Kidney (tissue), 14 donors: ENCODE measurements around the gene RNF38. TPM values are rescaled to one million over a fixed set of nuclear protein-coding genes. Genes with fewer than 3 reads are reported as not detected.
A peak's percentile ranks its signal among the peaks of the same experiment; 100 is the strongest.

Experiments
- DNase-seq, 5 donors: peaks; one replicate each; pipeline ENCODE4 v3.0.0-alpha.2; 2013 to 2020
- FAIRE-seq: peaks from 2 replicates; lab custom pipeline; 2012; peaks lifted over from hg19 to GRCh38; lab: Jason Lieb, UNC
- H3K27ac ChIP-seq, 2 donors: one replicate each; pipeline ENCODE4 v1.7.0; 2013; ENCODE audit warnings: low read depth in 2 of 2, low read length in 2 of 2, inconsistent platforms in 1 of 2
- H3K27me3 ChIP-seq: one replicate; pipeline ENCODE4 v1.7.1; 2013; ENCODE audit warnings: low read length, inconsistent platforms; ENCODE audit not compliant: control insufficient read depth, insufficient read depth
- H3K36me3 ChIP-seq, 3 donors: one replicate each; pipeline versions ENCODE4 v1.7.0 to v1.7.1; 2013; ENCODE audit warnings: low read length in 3 of 3, control low read depth in 1 of 3, inconsistent platforms in 1 of 3; ENCODE audit not compliant: insufficient read depth in 3 of 3, control insufficient read depth in 2 of 3
- H3K4me1 ChIP-seq, 3 donors: one replicate each; pipeline versions ENCODE4 v1.7.0 to v1.7.1; 2013; ENCODE audit warnings: low read length in 3 of 3, inconsistent platforms in 1 of 3, low read depth in 1 of 3; ENCODE audit not compliant: control insufficient read depth in 2 of 3, insufficient read depth in 2 of 3
- H3K4me3 ChIP-seq, 3 donors: one replicate each; pipeline versions ENCODE4 v1.7.0 to v1.8.1; 2013; ENCODE audit warnings: low read length in 3 of 3, control low read depth in 1 of 3, inconsistent platforms in 1 of 3
- H3K9ac ChIP-seq, 3 donors: one replicate each; pipeline versions ENCODE4 v1.7.0 to v1.7.1; 2013; ENCODE audit warnings: low read length in 3 of 3, control low read depth in 1 of 3, inconsistent platforms in 1 of 3
- H3K9me3 ChIP-seq, 3 donors: one replicate each; pipeline versions ENCODE4 v1.7.0 to v1.7.1; 2013; ENCODE audit warnings: low read length in 3 of 3, control low read depth in 1 of 3, inconsistent platforms in 1 of 3; ENCODE audit not compliant: control insufficient read depth in 2 of 3, insufficient read depth in 1 of 3
- CTCF ChIP-seq: IDR thresholded peaks from 3 replicates; pipeline ENCODE4 v1.5.1; 2012; ENCODE audit warnings: mild to moderate bottlenecking, moderate library complexity, borderline replicate concordance; ENCODE audit not compliant: insufficient read depth; ENCODE audit errors: extremely low read depth
- intact Hi-C: fragments of 100-400 bp; cut with DNase I; formaldehyde crosslinking; loops from one replicate; pipeline ENCODE4 v1.11.1; 2022
- polyA plus RNA-seq: library from polyadenylated mRNA; stranded (reverse); fragments of 350-450 nt; fragmentation: Illumina TruSeq; extraction: RNeasy Lipid Tissue Mini Kit (QIAGEN cat#74804); gene quantifications from one replicate; pipeline ENCODE4 v1.2.3, GENCODE V29; 2014; ENCODE audit warnings: low read depth, low replicate concordance; ENCODE audit not compliant: insufficient read depth
- total RNA-seq: library from RNA; stranded (reverse); fragmentation: NEBNext Ultra II Directional; extraction: Animal tissue kit (Norgen Biotek cat#: 25700); gene quantifications from one replicate; pipeline ENCODE4 v1.2.1, GENCODE V29; 2021
- donor health status: control.
- donor health status: control.
- donor health status: control.
- donor health status: control.
- donor health status: control.
- donor health status: DM: yes; HTN: yes; CAD: no.
- donor health status: Normal renal cell carcinoma (clear cell type).

The RNF38 gene
- total and polyA plus RNA-seq, 2 donors from 2014 or later: 10.7 to 48.3 TPM

GRCh38 chr9:36332006-36332405, 68.1 kb downstream of the RNF38 start:
- H3K9ac ChIP-seq: no peak overlapping the region
- no peaks in the 10 kb centered on the region for H3K27me3 ChIP-seq
- H3K4me3 ChIP-seq: no peak overlapping the region
- TF ChIP-seq CTCF: no peak
- no peak for DNase-seq
- no peaks in the 10 kb centered on the region for H3K9me3 ChIP-seq
- H3K36me3 ChIP-seq: peaks cover under 1 to 7% (median 1%) of the 10 kb centered on the region in 3 donors
- no peak for FAIRE-seq
- no peak overlapping the region for H3K27ac ChIP-seq
- intact Hi-C loops: no loop called here
- peaks cover 0 to 5% (median 0%) of the 10 kb centered on the region in 3 donors for H3K4me1 ChIP-seq

- intact Hi-C loops: no loop called here
- DNase-seq (peak in 3 of 5 donors; percentile 61 to 90 (median 82)), FAIRE-seq (peak; percentile 85)
- Histone ChIP-seq H3K9ac (no peak overlapping the region), H3K27ac (no peak overlapping the region), H3K36me3 (no peaks in the 10 kb centered on the region), H3K4me1 (peaks cover 0 to 5% (median 0%) of the 10 kb centered on the region in 3 donors), H3K27me3 (no peaks in the 10 kb centered on the region), H3K9me3 (no peaks in the 10 kb centered on the region), H3K4me3 (peak overlapping the region in 1 of 3 donors; percentile 28)
- peak; percentile 88 for TF ChIP-seq CTCF
Observed at GRCh38 chr9:36328798-36329411, 71.2 kb downstream of the RNF38 start.

- DNase-seq (no peak), FAIRE-seq (no peak)
- H3K9ac ChIP-seq: no peak overlapping the region
- H3K36me3 ChIP-seq: no peaks in the 10 kb centered on the region
- TF ChIP-seq CTCF: no peak
- no peak overlapping the region for H3K4me3 ChIP-seq
- H3K27ac ChIP-seq: no peak overlapping the region
- H3K9me3 ChIP-seq: peaks cover 0 to 3% (median 0%) of the 10 kb centered on the region in 3 donors
- peaks cover 0 to 5% (median 0%) of the 10 kb centered on the region in 3 donors for H3K4me1 ChIP-seq
- intact Hi-C loops: no loop called here
- H3K27me3 ChIP-seq: no peaks in the 10 kb centered on the region
Observed at GRCh38 chr9:36325081-36325828, 74.8 kb downstream of the RNF38 start.
